IPS-NIHi7 (cell line): ENCODE results near the gene RBM14.
A peak's percentile ranks its signal among the peaks of the same experiment; 100 is the strongest.
"Not testable (repeated sequence)": the region's sequence is repeated elsewhere in the genome, so short reads cannot be mapped to it uniquely, and the experiment has no call there.

Experiments
- DNase-seq: peaks from one replicate; pipeline ENCODE4 v3.0.0; 2012; ENCODE audit warnings: mixed read lengths; ENCODE audit errors: extremely low spot score

RBM14 gene, protein sequence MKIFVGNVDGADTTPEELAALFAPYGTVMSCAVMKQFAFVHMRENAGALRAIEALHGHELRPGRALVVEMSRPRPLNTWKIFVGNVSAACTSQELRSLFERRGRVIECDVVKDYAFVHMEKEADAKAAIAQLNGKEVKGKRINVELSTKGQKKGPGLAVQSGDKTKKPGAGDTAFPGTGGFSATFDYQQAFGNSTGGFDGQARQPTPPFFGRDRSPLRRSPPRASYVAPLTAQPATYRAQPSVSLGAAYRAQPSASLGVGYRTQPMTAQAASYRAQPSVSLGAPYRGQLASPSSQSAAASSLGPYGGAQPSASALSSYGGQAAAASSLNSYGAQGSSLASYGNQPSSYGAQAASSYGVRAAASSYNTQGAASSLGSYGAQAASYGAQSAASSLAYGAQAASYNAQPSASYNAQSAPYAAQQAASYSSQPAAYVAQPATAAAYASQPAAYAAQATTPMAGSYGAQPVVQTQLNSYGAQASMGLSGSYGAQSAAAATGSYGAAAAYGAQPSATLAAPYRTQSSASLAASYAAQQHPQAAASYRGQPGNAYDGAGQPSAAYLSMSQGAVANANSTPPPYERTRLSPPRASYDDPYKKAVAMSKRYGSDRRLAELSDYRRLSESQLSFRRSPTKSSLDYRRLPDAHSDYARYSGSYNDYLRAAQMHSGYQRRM

DNA sequence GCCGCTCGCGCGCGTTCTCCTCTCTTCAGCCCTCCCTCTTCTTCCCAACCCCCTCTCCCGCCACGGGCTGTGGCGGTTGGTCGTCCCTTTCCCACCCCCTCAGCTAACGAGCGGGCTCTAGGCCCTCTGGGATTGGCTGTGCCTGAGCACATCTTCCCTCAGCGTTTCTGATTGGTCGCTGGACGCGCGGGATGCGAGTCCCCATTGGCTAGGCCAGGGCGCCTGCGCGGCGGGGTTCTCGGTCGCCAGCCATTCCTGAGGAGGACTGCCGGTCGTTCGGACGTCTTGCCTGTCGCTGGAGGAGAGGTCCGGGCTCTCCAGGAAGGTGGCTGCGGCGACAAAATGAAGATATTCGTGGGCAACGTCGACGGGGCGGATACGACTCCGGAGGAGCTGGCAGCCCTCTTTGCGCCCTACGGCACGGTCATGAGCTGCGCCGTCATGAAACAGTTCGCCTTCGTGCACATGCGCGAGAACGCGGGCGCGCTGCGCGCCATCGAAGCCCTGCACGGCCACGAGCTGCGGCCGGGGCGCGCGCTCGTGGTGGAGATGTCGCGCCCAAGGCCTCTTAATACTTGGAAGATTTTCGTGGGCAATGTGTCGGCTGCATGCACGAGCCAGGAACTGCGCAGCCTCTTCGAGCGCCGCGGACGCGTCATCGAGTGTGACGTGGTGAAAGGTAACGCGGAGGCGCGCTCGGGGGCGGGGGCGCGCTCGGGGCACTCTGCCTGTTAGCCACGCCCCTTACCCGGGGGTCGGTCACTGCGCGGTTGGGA is at the start of gene RBM14:
RBM14 (plus strand) TSS at position 252 of the 776 bp plus-strand sequence; CDS start at position 343, 91 bp downstream.
- DNase-seq: peak; percentile 100

DNA sequence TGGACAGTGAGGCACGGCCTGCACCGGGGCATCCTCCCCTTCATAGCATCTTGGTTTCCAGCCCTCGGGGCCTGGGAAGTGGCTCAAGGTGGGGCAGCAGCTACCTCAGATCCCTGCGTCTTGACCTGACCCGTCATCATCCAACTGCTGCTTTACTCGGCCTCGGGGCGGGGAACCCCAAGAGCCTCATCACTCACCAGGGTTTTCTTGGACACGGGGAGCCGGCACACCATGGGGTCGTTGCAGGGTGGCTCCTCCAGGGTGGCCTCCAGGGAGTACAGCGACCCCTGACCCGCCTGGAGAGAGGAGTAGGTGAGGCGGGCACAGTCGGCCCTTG is 48.7 kb upstream of the RBM14 start:
- DNase-seq: no peak

DNA sequence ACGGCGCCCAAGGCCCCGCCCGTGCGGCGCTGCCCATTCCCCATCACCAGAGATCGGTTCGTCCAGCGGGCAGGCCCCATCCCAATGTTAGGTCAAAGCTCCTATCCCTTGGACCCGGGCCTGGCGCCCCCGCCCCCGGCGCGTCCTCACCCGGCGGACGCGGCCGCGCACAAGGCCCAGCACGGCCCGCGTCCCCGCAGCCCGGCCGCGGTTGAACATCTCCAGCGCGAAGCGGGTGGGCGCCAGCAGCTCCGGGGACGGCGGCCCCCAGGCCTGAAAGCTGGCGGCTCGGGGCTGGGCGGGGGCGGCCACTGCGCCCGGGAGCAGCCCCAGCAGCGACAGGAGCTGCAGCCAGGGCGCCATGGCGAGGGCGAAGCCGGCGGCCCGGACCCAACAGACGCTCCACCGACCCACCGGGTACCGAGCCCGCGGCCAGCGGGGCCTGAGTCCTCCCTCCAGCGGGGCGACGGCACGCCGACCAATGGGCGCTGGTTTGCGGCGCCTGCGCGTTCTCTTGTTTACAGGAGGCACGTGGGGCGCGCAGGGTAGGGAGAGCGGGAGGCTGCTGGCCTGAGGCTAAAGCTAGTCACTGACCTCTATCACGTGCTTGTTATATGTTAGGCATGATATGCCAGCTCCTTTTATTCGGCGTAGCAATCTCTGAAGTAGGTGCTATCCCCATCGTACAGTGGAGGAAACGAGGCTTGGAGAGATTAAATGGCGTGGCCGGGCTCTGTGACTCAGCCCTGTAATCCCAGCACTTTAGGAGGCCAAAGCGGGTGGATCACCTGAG is 48.1 kb upstream of the RBM14 start, which contains the start of gene CTSF:
CTSF (minus strand) TSS at position 483 of the 793 bp plus-strand sequence; CDS start at position 363, 120 bp downstream.
- peak; percentile 93 for DNase-seq

DNA sequence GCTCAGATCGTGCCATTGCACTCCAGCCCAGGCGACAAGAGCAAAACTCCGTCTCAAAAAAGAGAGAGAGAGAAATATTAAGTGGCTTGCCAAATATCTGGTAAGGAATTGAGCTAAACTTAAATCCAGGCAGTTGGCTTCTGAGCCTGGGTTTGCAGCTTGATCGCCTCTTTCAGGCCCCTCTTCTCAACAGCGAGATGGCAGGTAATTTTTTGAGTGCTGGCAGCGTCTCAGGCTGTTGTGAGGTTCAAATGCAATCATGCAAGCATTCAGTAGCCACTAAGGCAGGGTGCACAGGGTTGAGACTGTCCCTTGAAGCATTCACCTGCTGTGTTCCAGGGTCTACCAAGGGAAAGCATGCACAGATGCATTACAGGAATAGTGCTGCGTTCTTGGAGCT is 47.4 kb upstream of the RBM14 start:
- no peak for DNase-seq

DNA sequence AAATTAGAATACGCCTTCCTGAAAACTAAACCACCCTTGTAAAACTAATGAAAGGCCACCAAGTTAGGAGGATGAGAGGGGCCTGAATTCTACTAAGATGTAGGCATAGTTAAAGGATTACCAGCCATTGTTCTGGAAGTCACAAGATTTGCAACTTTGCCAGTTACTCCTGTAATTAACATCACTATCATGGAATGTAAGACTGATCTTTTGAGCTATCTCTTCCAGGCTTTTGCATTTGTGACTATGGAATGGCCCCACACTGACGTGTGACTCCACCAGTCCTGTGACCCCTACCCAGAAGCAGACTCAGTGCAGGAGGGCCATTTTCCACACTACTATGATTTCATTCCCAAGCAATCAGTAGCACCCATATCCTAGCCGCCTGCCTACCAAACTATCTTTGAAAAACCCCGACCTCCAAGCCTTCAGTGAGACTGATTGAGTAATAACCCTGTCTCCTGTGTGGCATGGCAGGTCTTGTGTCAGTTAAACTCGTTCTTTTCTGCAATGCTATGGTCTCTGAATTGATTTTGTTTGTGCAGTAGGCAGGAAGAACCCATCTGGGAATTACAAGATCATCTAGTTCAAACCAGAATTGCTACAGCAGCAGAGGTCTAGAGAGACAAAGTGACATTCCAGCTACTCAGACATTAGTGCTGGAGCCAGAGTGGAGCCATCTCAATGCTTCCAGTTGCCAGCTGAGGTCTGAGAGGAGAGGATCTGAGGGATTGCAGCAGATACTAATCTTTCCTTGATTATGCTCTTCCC is 46.2 kb upstream of the RBM14 start:
- DNase-seq: no peak

DNA sequence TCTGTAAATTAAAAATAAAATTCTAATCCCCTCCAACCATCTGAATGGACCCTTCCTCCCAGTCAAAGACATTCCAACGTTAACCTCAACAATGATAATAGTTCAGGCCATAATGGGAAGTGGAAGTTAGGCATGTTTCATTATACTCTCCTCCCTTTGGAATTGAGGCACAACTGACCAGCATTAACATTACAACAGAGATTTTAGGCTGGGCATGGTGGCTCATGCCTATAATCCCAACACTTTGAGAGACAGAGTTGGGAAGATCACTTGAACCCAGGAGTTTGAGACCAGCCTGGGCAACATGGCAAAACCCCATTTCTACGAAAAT is 45.6 kb upstream of the RBM14 start:
- no peak for DNase-seq

DNA sequence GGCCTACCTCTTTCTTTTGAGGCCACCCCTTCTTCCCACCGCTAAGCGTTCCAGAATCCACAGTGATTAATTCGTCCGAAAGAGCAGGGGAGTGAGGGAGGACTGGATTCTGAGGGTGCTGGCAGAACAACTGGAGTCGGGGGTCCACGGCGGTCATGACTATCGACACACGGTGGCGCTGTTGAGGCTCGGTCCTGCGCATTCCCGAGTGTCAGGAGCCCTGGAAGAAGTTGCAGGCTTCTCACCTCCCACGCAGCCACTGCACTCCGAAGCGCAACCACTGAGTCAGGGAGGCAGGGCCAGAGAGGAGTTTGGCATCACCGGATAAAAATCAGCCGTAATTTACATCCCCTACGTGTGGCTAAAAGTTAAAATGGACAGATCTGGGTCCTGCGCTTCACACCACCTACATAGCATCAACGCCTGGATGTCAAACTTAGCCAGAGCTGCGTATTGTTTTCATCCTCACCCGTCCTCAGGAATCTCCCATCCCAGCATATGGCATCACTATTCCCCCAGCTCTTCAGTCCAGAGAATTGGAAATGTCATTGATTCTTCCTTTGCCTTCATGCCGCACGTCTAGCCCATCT is 37.3 kb upstream of the RBM14 start:
- peak; percentile 95 for DNase-seq

DNA sequence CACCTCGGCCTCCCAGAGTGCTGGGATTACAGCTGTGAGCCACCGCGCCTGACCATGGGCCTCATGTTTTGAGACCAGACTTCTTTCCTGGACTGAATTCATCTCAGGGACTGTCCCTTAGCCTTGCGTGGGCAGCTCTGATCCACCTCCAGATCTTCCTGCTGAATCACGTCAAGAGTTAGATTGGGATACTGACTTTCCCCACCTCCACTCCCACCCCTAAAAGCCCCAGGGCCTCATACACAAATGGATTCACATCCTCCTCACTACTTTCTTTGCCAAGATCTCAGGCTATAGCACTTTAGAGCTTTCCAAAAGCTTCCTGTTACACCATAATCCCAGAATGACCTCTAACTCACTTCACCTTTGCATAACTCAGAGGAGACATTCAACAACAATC is 35.6 kb upstream of the RBM14 start:
- no peak for DNase-seq

DNA sequence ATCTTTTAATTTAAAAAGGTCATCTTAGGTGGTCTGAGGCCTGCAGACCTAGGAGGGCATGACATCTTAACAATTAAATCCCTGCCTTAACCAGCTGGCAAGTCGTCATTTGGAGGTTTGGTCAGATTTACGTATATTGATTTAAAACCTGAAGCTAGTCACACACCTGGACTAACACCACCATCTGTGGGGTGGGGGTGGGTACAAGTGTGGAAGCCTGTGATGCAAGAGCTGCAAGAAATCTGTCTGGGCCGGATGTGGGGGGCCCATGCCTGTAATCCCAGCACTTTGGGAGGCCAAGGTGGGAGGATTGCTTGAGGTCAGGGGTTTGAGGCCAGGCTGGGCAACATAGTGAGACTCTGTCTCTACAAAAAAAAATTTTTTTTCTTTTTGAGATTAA is 35.2 kb upstream of the RBM14 start:
- no peak for DNase-seq

DNA sequence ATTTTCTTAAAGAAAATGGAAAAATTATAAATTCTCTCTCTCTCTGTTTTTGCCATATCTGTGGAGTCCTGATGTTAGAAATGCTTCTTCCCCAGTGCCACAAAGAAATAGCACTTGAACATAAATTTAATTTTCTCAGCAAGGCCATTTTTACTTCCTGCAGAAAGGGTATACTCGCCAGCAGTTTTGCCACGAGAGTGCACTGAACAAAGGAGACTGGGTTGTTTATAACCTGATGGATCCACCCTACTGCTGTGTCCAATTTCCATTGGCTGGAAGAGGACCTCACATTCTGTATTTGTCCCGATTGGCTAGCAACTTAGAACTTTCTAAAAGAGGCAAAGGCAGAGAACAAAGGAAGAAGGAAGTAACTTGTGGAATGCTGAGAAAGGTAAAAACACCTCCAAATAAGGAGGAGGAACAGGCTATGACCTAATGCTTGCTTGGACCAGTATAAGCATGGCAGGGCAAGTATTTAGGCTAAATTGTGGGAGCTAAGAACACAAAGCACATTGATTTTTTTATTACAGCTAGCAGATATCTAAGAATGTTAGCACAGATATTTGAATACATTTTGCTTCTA is 33.8 kb upstream of the RBM14 start:
- not testable (repeated sequence) for DNase-seq

DNA sequence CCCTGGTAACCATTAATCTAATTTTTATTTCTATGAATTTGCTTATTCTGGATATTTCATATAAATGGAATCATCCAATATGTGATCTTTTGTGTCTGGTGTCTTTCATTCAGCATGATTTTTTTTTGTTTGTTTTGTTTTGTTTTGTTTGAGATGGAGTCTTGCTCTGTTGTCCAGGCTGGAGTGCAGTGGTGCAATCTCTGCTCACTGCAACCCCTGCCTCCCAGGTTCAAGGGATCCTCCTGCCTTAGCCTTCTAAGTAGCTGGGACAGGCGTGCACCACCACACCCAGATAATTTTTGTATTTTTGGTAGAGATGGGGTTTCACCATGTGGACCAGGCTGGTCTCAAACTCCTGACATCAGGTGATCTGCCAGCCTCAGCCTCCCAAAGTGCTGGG is 31.0 kb upstream of the RBM14 start:
- DNase-seq: not testable (repeated sequence)

DNA sequence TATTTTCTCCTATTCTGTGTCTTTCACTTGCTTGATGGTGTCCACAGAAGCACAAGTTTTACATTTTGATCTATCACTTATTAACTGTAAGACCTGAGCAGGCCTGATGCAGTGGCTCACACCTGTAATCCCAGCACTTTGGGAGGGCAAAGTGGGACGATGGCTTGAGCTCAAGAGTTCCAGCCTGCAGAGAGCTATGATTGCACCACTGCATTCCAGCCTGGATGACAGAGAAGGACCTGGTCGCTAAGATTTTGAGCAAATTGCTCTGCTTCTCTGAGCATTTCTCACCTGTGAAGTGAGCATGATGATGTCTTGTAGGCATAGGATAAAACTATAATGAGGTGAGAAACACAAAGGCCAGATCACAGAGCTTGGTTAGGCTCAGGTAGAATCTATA is 30.3 kb upstream of the RBM14 start:
- no peak for DNase-seq

DNA sequence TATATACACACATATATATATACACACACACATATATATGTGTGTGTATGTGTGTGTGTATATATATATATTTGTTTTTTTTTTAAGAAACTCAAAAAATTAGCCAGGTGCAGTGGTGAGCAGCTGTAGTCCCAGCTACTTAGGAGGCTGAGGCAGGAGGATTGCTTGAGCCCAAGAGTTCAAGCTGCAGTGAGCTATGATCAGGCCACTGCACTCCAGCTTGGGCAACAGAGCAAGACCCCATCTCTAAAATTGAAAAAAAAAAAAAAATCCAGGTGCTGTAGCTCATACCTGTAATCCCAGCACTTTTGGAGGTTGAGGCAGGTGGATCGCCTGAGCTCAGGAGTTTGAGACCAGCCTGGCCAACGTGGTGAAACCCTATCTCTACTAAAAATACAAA is 27.1 kb upstream of the RBM14 start:
- not testable (repeated sequence) for DNase-seq

DNA sequence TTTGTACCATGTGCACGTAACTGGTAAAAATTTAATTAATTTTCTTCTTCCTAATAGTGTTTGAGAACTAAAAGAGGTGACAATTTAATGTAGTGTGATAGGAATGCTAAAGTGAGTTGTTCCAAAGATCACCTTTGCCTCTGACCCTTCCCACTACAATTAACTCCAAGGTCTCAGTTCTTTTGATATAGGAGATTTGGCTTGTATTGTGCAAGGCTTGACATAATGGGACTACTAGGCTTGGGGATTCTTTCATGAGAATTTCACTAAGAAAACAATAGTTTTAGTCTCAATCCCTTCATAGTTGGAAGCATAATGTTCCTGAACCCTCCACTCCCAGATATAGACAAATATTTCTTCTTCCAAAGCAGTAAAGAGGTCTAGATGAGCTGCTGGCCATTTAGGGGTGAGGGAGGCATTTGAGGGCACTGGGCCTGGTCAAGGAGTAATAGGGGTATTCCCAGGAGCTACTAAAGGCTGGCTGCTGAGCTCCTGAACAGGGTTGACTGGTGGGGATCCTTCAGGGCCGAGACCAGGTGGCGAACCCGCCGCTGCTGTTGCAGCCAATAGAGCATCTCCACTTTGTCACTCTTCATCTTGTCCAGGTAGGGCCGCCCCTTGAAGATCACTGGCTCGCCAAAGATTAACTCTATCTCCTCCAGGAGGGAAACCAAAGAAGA is 26.3 kb upstream of the RBM14 start:
- no peak for DNase-seq

DNA sequence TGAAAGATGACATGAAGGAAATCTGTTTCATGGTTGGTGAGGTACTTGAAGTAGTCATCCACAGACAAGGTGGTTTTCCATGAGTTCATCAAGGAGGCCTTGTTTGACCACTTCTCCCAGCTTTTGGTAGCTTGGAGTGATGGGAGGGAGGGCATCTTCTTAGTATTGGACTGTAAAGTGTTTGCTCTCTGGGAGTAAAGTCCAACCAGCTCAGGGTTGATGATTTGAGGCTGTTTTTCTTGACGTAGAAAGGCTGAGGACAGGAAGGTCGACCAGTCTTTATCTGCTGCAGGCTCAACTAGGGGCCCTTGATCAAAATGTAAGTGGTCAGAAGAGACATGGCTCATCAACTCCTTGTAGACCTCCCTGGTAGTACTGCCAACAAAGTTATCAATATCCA is 25.3 kb upstream of the RBM14 start:
- DNase-seq: no peak

DNA sequence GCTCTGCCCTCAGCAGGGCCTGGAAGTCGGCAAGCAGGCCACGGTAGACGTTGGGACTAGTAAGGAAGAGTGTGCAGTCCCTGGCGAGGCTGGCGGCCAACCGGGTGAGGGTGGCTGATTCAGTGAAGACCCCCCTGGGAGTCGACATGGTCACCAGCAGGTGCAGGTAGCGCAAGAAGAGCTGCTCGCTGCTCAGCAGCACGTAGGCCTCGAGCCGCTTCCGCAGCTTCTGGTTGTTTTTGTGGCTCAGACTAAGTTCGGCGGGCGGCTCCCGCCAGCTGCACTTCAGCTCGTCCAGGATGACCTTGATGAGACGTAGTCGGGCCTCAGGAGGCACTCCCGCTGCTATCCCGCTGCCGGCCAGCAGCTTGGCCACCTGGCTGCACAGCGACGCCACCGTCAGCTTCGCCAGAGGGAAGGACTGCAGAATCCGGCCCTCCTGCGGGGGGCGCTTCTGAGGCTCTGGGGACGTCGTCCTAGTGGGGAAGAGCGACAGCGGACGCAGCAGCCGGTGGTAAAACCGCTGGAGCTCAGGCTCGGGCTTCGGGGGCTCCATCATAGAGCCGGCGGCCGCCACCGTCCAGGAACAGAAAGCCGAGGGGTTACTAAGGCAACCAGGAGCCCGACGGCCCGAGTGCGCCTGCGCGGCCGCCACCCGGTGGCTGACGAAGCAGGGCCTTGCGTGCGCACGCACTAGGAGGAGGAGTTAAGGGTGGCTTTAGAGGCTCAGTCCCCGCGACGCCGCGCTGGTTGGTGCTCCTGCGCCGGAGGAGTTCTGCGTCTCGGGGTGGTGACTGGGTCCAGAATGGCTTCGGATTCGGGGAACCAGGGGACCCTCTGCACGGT is 23.8 kb upstream of the RBM14 start, which contains the start of the genes CCDC87 and CCS:
CCDC87 (minus strand) TSS at position 607 of the 846 bp plus-strand sequence; CDS start at position 559, 48 bp downstream.
CCS (plus strand) TSS at position 729 of the 846 bp plus-strand sequence; CDS start at position 806, 77 bp downstream.
- DNase-seq: peak; percentile 100

DNA sequence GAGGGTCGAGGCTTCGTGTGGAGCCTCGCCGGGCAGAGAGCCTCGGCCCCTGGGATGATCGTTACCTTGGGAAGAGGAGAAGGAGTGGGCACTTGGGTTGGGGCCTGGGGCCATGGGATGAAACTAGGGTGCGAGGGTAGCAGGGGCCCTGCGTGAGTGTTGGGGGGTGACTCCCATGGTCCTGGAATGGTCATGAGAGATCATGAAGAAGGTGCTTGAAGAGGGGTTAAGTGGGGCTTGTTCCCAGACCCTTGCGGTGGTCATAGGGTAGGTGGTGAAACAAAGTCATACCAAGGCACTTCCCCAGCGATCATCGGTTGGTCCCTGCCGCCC is 23.2 kb upstream of the RBM14 start:
- peak; percentile 23 for DNase-seq

DNA sequence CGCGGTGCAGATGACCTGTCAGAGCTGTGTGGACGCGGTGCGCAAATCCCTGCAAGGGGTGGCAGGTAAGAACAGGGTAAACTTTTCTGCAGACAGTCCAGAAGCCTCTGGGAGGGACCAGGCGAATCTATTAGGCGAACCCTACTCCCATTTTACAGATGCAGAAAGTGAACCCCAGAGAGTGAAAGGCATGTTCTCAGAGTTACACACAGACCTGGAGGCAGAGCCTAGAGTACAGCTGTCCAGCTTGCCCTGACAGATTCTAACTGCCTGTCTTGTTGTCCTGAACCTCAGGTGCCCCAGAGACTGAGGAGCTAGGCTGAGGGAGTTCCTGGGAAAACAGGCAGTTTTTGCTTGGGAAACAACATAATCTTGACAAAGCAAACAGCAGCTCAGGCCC is 22.8 kb upstream of the RBM14 start:
- no peak for DNase-seq
